OCI-LY1 (cell line): ENCODE measurements around the gene ABCA7.

Experiments used
- H2AFZ ChIP-seq: fragments of 200-600 bp; sonication (generic), shearing (Covaris generic); 2 replicates; pipeline ENCODE4 v1.6.0; 2014; ENCODE audit warnings: antibody characterized with exemption, mild to moderate bottlenecking, low read length
- H3F3A ChIP-seq: fragments of 200-600 bp; sonication (generic), shearing (Covaris generic); 2 replicates; pipeline ENCODE4 v1.6.0; 2014; ENCODE audit warnings: mild to moderate bottlenecking, antibody characterized with exemption, low read length, moderate library complexity; ENCODE audit not compliant: insufficient read depth
- H3K27ac ChIP-seq: fragments of 200-600 bp; sonication (generic); 2 replicates; pipeline ENCODE4 v1.5.1; 2014; ENCODE audit warnings: low read length, mixed run types, mild to moderate bottlenecking, low read depth; ENCODE audit not compliant: poor library complexity, severe bottlenecking
- H3K27me3 ChIP-seq: fragments of 200-600 bp; sonication (generic); 2 replicates; pipeline ENCODE4 v1.6.0; 2014; ENCODE audit warnings: antibody characterized with exemption, mild to moderate bottlenecking, low read length, moderate library complexity; ENCODE audit not compliant: insufficient read depth
- H3K36me3 ChIP-seq: fragments of 200-600 bp; sonication (generic); 2 replicates; pipeline ENCODE4 v1.6.1; 2014; ENCODE audit warnings: mild to moderate bottlenecking, antibody characterized with exemption, low read length, moderate library complexity, mixed read lengths; ENCODE audit not compliant: insufficient read depth
- H3K4me1 ChIP-seq: fragments of 200-600 bp; sonication (generic); 2 replicates; pipeline ENCODE4 v1.5.1; 2014; ENCODE audit warnings: mild to moderate bottlenecking, low read length, moderate library complexity; ENCODE audit not compliant: insufficient read depth, severe bottlenecking
- H3K4me2 ChIP-seq: fragments of 200-600 bp; sonication (generic), shearing (Covaris generic); 2 replicates; pipeline ENCODE4 v1.6.1; 2014; ENCODE audit warnings: low read length
- H3K4me3 ChIP-seq: fragments of 200-600 bp; sonication (generic); 2 replicates; pipeline ENCODE4 v1.5.1; 2014; ENCODE audit warnings: low read length, low read depth, mild to moderate bottlenecking, mixed read lengths; ENCODE audit not compliant: poor library complexity, severe bottlenecking
- H3K79me2 ChIP-seq: fragments of 200-600 bp; shearing (Covaris generic); 2 replicates; pipeline ENCODE4 v1.6.1; 2016; ENCODE audit warnings: mixed run types, low read length, mixed read lengths; ENCODE audit not compliant: insufficient read depth
- H3K9ac ChIP-seq: fragments of 200-600 bp; sonication (generic), shearing (Covaris generic); 2 replicates; pipeline ENCODE4 v1.6.1; 2014; ENCODE audit warnings: mild to moderate bottlenecking, low read length, mixed read lengths
- H3K9me2 ChIP-seq: fragments of 200-600 bp; sonication (generic), shearing (Covaris generic); 2 replicates; pipeline ENCODE4 v1.6.1; 2014; ENCODE audit warnings: low read depth, mild to moderate bottlenecking, low read length, mixed read lengths
- H3K9me3 ChIP-seq: fragments of 200-600 bp; shearing (Covaris generic); 2 replicates; pipeline ENCODE4 v1.6.1; 2014; ENCODE audit warnings: low read length, mixed read lengths
- H4K20me1 ChIP-seq: fragments of 200-600 bp; sonication (generic), shearing (Covaris generic); 2 replicates; pipeline ENCODE4 v1.6.0; 2016; ENCODE audit warnings: mild to moderate bottlenecking, low read length; ENCODE audit not compliant: insufficient read depth
- CTCF ChIP-seq: fragments of 200-600 bp; sonication (generic), shearing (Covaris generic); IDR thresholded peaks from 2 replicates; pipeline ENCODE4 v1.5.1; 2017; ENCODE audit warnings: mild to moderate bottlenecking, antibody characterized with exemption, low read length, moderate library complexity, mixed read lengths
- EZH2 ChIP-seq: fragments of 200-600 bp; sonication (generic), shearing (Covaris generic); IDR thresholded peaks from 2 replicates; pipeline ENCODE4 v1.8.0; 2017; ENCODE audit warnings: borderline replicate concordance, mixed run types, mild to moderate bottlenecking, antibody characterized with exemption, low read length, moderate library complexity, mixed read lengths

The ABCA7 gene

GRCh38 chr19:1047696-1048147, 7.8 kb downstream of the ABCA7 start:
- Histone ChIP-seq H3K27ac (peak overlapping the region; percentile 87), H3K4me1 (peaks cover 31% of the 10 kb centered on the region), H3K4me2 (peak overlapping the region; percentile 41; the same call in 1 of the 2 replicates), H4K20me1 (no peaks in the 10 kb centered on the region), H3K79me2 (no peaks in the 10 kb centered on the region), H3F3A (no peaks in the 10 kb centered on the region), H2AFZ (no peak overlapping the region), H3K9ac (no peak overlapping the region), H3K9me3 (no peaks in the 10 kb centered on the region), H3K27me3 (no peaks in the 10 kb centered on the region), H3K9me2 (no peaks in the 10 kb centered on the region), H3K36me3 (peaks cover 15% of the 10 kb centered on the region; the same call in 1 of the 2 replicates), H3K4me3 (no peak overlapping the region)
- no peak for TF ChIP-seq EZH2
- no peak for TF ChIP-seq CTCF

GRCh38 chr19:1049106-1049505, 9.2 kb downstream of the ABCA7 start:
- H4K20me1 ChIP-seq: no peaks in the 10 kb centered on the region
- H3K9ac ChIP-seq: no peak overlapping the region
- no peak overlapping the region for H2AFZ ChIP-seq
- H3K9me3 ChIP-seq: no peaks in the 10 kb centered on the region
- peaks cover 25% of the 10 kb centered on the region for H3K4me1 ChIP-seq
- no peaks in the 10 kb centered on the region for H3K9me2 ChIP-seq
- no peaks in the 10 kb centered on the region for H3K79me2 ChIP-seq
- no peak overlapping the region for H3K27ac ChIP-seq
- no peak overlapping the region for H3K4me2 ChIP-seq
- no peaks in the 10 kb centered on the region for H3K27me3 ChIP-seq
- H3F3A ChIP-seq: no peaks in the 10 kb centered on the region
- TF ChIP-seq CTCF: no peak
- no peak for TF ChIP-seq EZH2
- H3K4me3 ChIP-seq: no peak overlapping the region
- H3K36me3 ChIP-seq: peaks cover 23% of the 10 kb centered on the region; the same call in 1 of the 2 replicates

- no peaks in the 10 kb centered on the region for H3F3A ChIP-seq
- H3K9ac ChIP-seq: no peak overlapping the region
- H3K36me3 ChIP-seq: peaks cover 26% of the 10 kb centered on the region; the same call in 1 of the 2 replicates
- H3K4me3 ChIP-seq: no peak overlapping the region
- peaks cover 25% of the 10 kb centered on the region for H3K4me1 ChIP-seq
- no peaks in the 10 kb centered on the region for H3K9me2 ChIP-seq
- no peak overlapping the region for H3K27ac ChIP-seq
- no peak for TF ChIP-seq EZH2
- no peak for TF ChIP-seq CTCF
- no peak overlapping the region for H2AFZ ChIP-seq
- no peaks in the 10 kb centered on the region for H3K9me3 ChIP-seq
- H3K4me2 ChIP-seq: no peak overlapping the region
- H4K20me1 ChIP-seq: no peaks in the 10 kb centered on the region
- no peaks in the 10 kb centered on the region for H3K79me2 ChIP-seq
- no peaks in the 10 kb centered on the region for H3K27me3 ChIP-seq
Measured at GRCh38 chr19:1049800-1050199, 9.9 kb downstream of the ABCA7 start.
